ENCODE measurements around the gene ABCF3. TPM values are rescaled to one million over a fixed set of nuclear protein-coding genes. Genes with fewer than 3 reads are reported as not detected.

The ABCF3 gene
- total RNA-seq, 1 donor, result 32.4 TPM

DNA sequence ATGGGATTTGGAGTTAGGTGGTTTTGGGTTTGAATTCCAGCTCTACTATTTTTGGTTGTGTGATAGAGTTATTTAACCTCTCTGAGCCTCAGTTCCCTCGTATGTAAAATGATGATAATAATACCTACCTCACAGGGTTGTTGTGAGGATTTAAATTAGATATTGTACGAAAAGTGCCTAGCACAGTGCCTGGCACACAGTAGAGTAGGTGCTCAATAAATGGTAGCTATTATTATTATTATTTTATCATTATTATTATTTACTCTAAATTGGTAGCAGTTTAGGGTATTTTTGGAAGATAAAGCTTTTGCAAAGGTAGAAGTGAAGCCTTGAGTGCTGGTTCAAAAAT lies 12.7 kb upstream of the ABCF3 start:
- H3K4me3 ChIP-seq (ENCODE audit: low read depth, low read length), result no peak overlapping the region
- no peak for TF ChIP-seq CTCF (IDR thresholded peaks at IDR 0.05; ENCODE audit: insufficient read depth, low read length)
- no peak for DNase-seq (ENCODE audit: low read depth)

DNA sequence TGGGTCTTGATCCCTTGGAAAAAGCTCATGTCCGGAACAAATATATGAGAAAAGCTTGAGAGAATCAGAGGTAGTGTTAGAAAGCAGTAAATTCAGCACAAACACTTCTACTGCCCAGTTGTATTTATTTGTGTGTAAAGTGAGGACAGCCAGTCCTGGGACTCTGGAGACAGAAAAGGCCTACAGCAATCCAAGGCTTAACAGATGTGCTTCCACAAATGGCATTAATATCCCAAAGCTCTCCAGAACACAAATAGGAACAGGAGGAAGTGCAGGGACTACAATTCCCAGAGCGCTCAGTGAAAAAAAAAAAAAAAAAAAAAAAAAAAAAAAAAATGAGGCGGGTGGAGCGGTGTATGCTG lies 11.7 kb upstream of the ABCF3 start:
- no peak for TF ChIP-seq CTCF (IDR thresholded peaks at IDR 0.05; ENCODE audit: insufficient read depth, low read length)
- DNase-seq (ENCODE audit: low read depth), result no peak
- H3K4me3 ChIP-seq (ENCODE audit: low read depth, low read length), result no peak overlapping the region

- peak; percentile 99 for DNase-seq (ENCODE audit: low read depth)
- TF ChIP-seq CTCF (IDR thresholded peaks at IDR 0.05; ENCODE audit: insufficient read depth, low read length), result no peak
- H3K4me3 ChIP-seq (ENCODE audit: low read depth, low read length), result peak within 1 kb of the TSS; percentile 97
Observed at GRCh38 chr3:184174646-184175492, 11.1 kb upstream of the ABCF3 start, which contains the start of gene AP2M1. TSS of gene AP2M1 (plus strand) at chr3:184174855. CDS start at chr3:184176994, 2,139 bp downstream.

GRCh38 chr3:184175506-184175905 lies 10.5 kb upstream of the ABCF3 start:
- peak overlapping the region; percentile 97 for H3K4me3 ChIP-seq (ENCODE audit: low read depth, low read length)
- no peak for DNase-seq (ENCODE audit: low read depth)
- no peak for TF ChIP-seq CTCF (IDR thresholded peaks at IDR 0.05; ENCODE audit: insufficient read depth, low read length)

GRCh38 chr3:184175981-184176376 lies 10.0 kb upstream of the ABCF3 start:
- TF ChIP-seq CTCF (IDR thresholded peaks at IDR 0.05; ENCODE audit: insufficient read depth, low read length), result no peak
- H3K4me3 ChIP-seq (ENCODE audit: low read depth, low read length), result peak overlapping the region; percentile 97
- DNase-seq (ENCODE audit: low read depth), result no peak

GRCh38 chr3:184176377-184177330 lies 9.3 kb upstream of the ABCF3 start:
- peak overlapping the region; percentile 97 for H3K4me3 ChIP-seq (ENCODE audit: low read depth, low read length)
- peak; percentile 92 for DNase-seq (ENCODE audit: low read depth)
- TF ChIP-seq CTCF (IDR thresholded peaks at IDR 0.05; ENCODE audit: insufficient read depth, low read length), result peak; percentile 6
